ENCODE results near the gene NUDT7. TPM values are rescaled to one million over a fixed set of nuclear protein-coding genes. Genes with fewer than 3 reads are reported as not detected.

Gene NUDT7
- total and polyA plus RNA-seq, 4 donors: 15.4 to 30.2 (median 25.3) TPM

GRCh38 chr16:77738706-77739558 lies 16.6 kb downstream of the NUDT7 start:
- Histone ChIP-seq H3K36me3 (ENCODE audit: control insufficient read depth in 4 of 4, insufficient read depth in 3 of 4, low read depth in 1 of 4, low read length in 3 of 4) (peaks cover 0 to 14% (median 6%) of the 10 kb centered on the region in 4 donors), H3K4me1 (ENCODE audit: control insufficient read depth in 4 of 4, insufficient read depth in 4 of 4, low read length in 3 of 4) (no peaks in the 10 kb centered on the region), H3K9me3 (ENCODE audit: control insufficient read depth in 4 of 4, low read length in 3 of 4) (no peaks in the 10 kb centered on the region), H3K4me3 (ENCODE audit: low read depth in 1 of 3, low read length in 3 of 3) (no peak overlapping the region), H3K27me3 (ENCODE audit: control insufficient read depth in 4 of 4, insufficient read depth in 4 of 4, low read length in 3 of 4) (no peaks in the 10 kb centered on the region), H3K27ac (ENCODE audit: low read depth in 1 of 2, low read length in 2 of 2) (no peak overlapping the region), H3K9ac (ENCODE audit: low read depth in 1 of 2, low read length in 2 of 2) (no peak overlapping the region)
- DNase-seq (ENCODE audit: low spot score): no peak
- no peak for TF ChIP-seq TAF1 (conservative IDR thresholded peaks at IDR 0.05)
- TF ChIP-seq YY1 (IDR thresholded peaks at IDR 0.05): no peak
- no peak for TF ChIP-seq ATF3 (IDR thresholded peaks at IDR 0.05)
- TF ChIP-seq GABPA (IDR thresholded peaks at IDR 0.05 in 1 of 2, conservative IDR thresholded peaks at IDR 0.05 in 1 of 2): no peak
- no peak for TF ChIP-seq EGR1 (IDR thresholded peaks at IDR 0.05; ENCODE audit: low read depth in 2 of 2)
- TF ChIP-seq ZBTB33 (IDR thresholded peaks at IDR 0.05): no peak
- TF ChIP-seq REST (IDR thresholded peaks at IDR 0.05): no peak
- TF ChIP-seq SP1 (IDR thresholded peaks at IDR 0.05): no peak
- no peak for TF ChIP-seq CTCF (IDR thresholded peaks at IDR 0.05; ENCODE audit: low read depth, low read length, missing input control)
- no peak for TF ChIP-seq NR2F2 (IDR thresholded peaks at IDR 0.05)
- TF ChIP-seq HNF4A (conservative IDR thresholded peaks at IDR 0.05): no peak
- no peak for TF ChIP-seq FOXA2 (IDR thresholded peaks at IDR 0.05)
- no peak for TF ChIP-seq HNF4G (IDR thresholded peaks at IDR 0.05)
- TF ChIP-seq RAD21 (IDR thresholded peaks at IDR 0.05): no peak
- TF ChIP-seq JUND (IDR thresholded peaks at IDR 0.05): no peak
- no peak for TF ChIP-seq FOXA1 (IDR thresholded peaks at IDR 0.05)
- no peak for TF ChIP-seq MAX (IDR thresholded peaks at IDR 0.05)
- WGBS: 96% methylated on average over 10 of the region's 10 CpGs
